ENCODE data around the gene ATP2A3.

GRCh38 chr17:3937359-3937758, 26.9 kb downstream of the ATP2A3 start:
- no peak for TF ChIP-seq CTCF (IDR thresholded peaks at IDR 0.05; ENCODE audit: poor library complexity, severe bottlenecking)
- TF ChIP-seq EP300 (conservative IDR thresholded peaks at IDR 0.05; ENCODE audit: poor library complexity, severe bottlenecking), result no peak
- TF ChIP-seq SMC3 (conservative IDR thresholded peaks at IDR 0.05; ENCODE audit: poor library complexity), result no peak
- TF ChIP-seq EZH2 (IDR thresholded peaks at IDR 0.05; ENCODE audit: borderline replicate concordance, insufficient read depth, low read length, poor library complexity, severe bottlenecking), result no peak

Data from neural cell (in vitro differentiated cells).